SH-SY5Y (cell line): ENCODE results near the gene IFT74.

Experiments used
- GATA2 ChIP-seq: IDR thresholded peaks from 2 replicates; pipeline ENCODE4 v1.6.1; 2011; ENCODE audit warnings: mild to moderate bottlenecking, low read depth, low read length
- GATA3 ChIP-seq: IDR thresholded peaks from 2 replicates; pipeline ENCODE4 v1.6.1; 2011; ENCODE audit warnings: low read depth, mild to moderate bottlenecking, low read length, moderate library complexity

- TF ChIP-seq GATA3 (no peak), GATA2 (no peak)
These were observed 98.6 kb downstream of the IFT74 start for GRCh38 chr9:27054841-27055240.
